Ishikawa (cell line): ENCODE measurements around the gene STX2.

Source experiments
- CEBPB ChIP-seq: IDR thresholded peaks from 2 replicates; pipeline ENCODE4 v1.6.1; 2012
- CREB1 ChIP-seq: IDR thresholded peaks from 2 replicates; pipeline ENCODE4 v1.6.1; 2012; ENCODE audit warnings: low read depth
- EGR1 ChIP-seq: IDR thresholded peaks from 2 replicates; pipeline ENCODE4 v1.6.1; 2012
- EP300 ChIP-seq: IDR thresholded peaks from 2 replicates; pipeline ENCODE4 v1.6.1; 2012; ENCODE audit warnings: borderline replicate concordance
- FOXM1 ChIP-seq: IDR thresholded peaks from 2 replicates; pipeline ENCODE4 v1.6.1; 2012; ENCODE audit warnings: low read depth, borderline replicate concordance
- MAX ChIP-seq: IDR thresholded peaks from 2 replicates; pipeline ENCODE4 v1.6.1; 2012
- NFIC ChIP-seq: IDR thresholded peaks from 2 replicates; pipeline ENCODE4 v1.6.1; 2012
- RAD21 ChIP-seq: IDR thresholded peaks from 2 replicates; pipeline ENCODE4 v1.6.1; 2012; ENCODE audit warnings: low read depth
- REST ChIP-seq: IDR thresholded peaks from 2 replicates; pipeline ENCODE4 v1.6.1; 2012; ENCODE audit warnings: low read depth, mild to moderate bottlenecking
- TAF1 ChIP-seq: IDR thresholded peaks from 2 replicates; pipeline ENCODE4 v1.6.1; 2012; ENCODE audit warnings: low read depth, mild to moderate bottlenecking
- TCF12 ChIP-seq: IDR thresholded peaks from 2 replicates; pipeline ENCODE4 v1.6.1; 2012; ENCODE audit warnings: low read depth
- TEAD4 ChIP-seq: IDR thresholded peaks from 2 replicates; pipeline ENCODE4 v1.6.1; 2012
- USF1 ChIP-seq: IDR thresholded peaks from 2 replicates; pipeline ENCODE4 v1.6.1; 2012
- YY1 ChIP-seq: IDR thresholded peaks from 2 replicates; pipeline ENCODE4 v1.6.1; 2012; ENCODE audit warnings: low read depth
- ZBTB7A ChIP-seq: IDR thresholded peaks from 2 replicates; pipeline ENCODE4 v1.6.1; 2012; ENCODE audit warnings: low read depth

Gene STX2

GRCh38 chr12:130761537-130762318 lies 77.3 kb downstream of the STX2 start:
- no peak for TF ChIP-seq REST
- no peak for TF ChIP-seq TEAD4
- TF ChIP-seq NFIC = no peak
- TF ChIP-seq RAD21 = peak; percentile 71

- TF ChIP-seq YY1 (no peak), EGR1 (no peak), USF1 (no peak), TEAD4 (no peak)
These were observed 84.7 kb downstream of the STX2 start for GRCh38 chr12:130754234-130754901.

GRCh38 chr12:130752692-130753230 lies 86.3 kb downstream of the STX2 start:
- no peak for TF ChIP-seq YY1
- no peak for TF ChIP-seq TEAD4
- no peak for TF ChIP-seq MAX
- no peak for TF ChIP-seq USF1
- no peak for TF ChIP-seq CEBPB
- no peak for TF ChIP-seq TAF1
- TF ChIP-seq FOXM1 = no peak
- no peak for TF ChIP-seq RAD21

- TF ChIP-seq NFIC (no peak), TCF12 (no peak), CREB1 (no peak), EP300 (no peak), USF1 (no peak), CEBPB (no peak), YY1 (no peak), REST (no peak), ZBTB7A (no peak), MAX (no peak)
These were observed 90.3 kb downstream of the STX2 start for GRCh38 chr12:130748786-130749185.

- TF ChIP-seq REST (no peak), EGR1 (no peak), TEAD4 (no peak), FOXM1 (no peak), RAD21 (peak; percentile 87)
These were observed 90.9 kb downstream of the STX2 start for GRCh38 chr12:130747867-130748740.
